HepG2 (cell line): ENCODE measurements around the gene RLN3. TPM values are rescaled to one million over a fixed set of nuclear protein-coding genes. Genes with fewer than 3 reads are reported as not detected.

Source experiments
- CENPX ChIP-seq: sonication (generic); formaldehyde crosslinking; IDR thresholded peaks from 2 replicates; pipeline ENCODE4 v1.9.0; 2021; ENCODE audit warnings: mild to moderate bottlenecking, missing genetic modification reagents, moderate library complexity
- CHCHD3 ChIP-seq: sonication (generic); formaldehyde crosslinking; IDR thresholded peaks from 2 replicates; pipeline ENCODE4 v1.8.0; 2022; ENCODE audit warnings: mild to moderate bottlenecking, missing genetic modification reagents, moderate library complexity
- EHMT2 ChIP-seq: fragments of 200-600 bp; sonication (generic); IDR thresholded peaks from 2 replicates; pipeline ENCODE4 v1.7.0; 2017; ENCODE audit warnings: antibody characterized with exemption, low read depth, low read length, borderline replicate concordance
- GPBP1L1 ChIP-seq: sonication (generic); formaldehyde crosslinking; IDR thresholded peaks from 2 replicates; pipeline ENCODE4 v1.5.0; 2020; ENCODE audit warnings: mild to moderate bottlenecking, missing genetic modification reagents
- SP5 ChIP-seq: IDR thresholded peaks from 2 replicates; pipeline ENCODE4 v1.6.1; 2016; ENCODE audit warnings: low read depth, borderline replicate concordance
- USF2 ChIP-seq, 2 experiments: sonication (generic) in 1 of 2; formaldehyde crosslinking in 1 of 2; IDR thresholded peaks; 2 replicates each; pipeline versions ENCODE4 v1.5.1 to v1.6.1; 2011 to 2020; ENCODE audit warnings: borderline replicate concordance in 1 of 2, low read depth in 1 of 2, low read length in 1 of 2, mild to moderate bottlenecking in 1 of 2, missing genetic modification reagents in 1 of 2, moderate library complexity in 1 of 2
- ZBTB46 ChIP-seq: sonication (generic); formaldehyde crosslinking; IDR thresholded peaks from 2 replicates; pipeline ENCODE4 v1.4.0; 2020; ENCODE audit warnings: mild to moderate bottlenecking, missing genetic modification reagents, borderline replicate concordance
- ZFAT ChIP-seq: sonication (generic); formaldehyde crosslinking; conservative IDR thresholded peaks from 2 replicates; pipeline ENCODE4 v1.8.1; 2023; ENCODE audit warnings: missing genetic modification reagents, inconsistent platforms
- ZNF230 ChIP-seq: sonication (generic); formaldehyde crosslinking; IDR thresholded peaks from 2 replicates; pipeline ENCODE4 v1.4.0; 2020; ENCODE audit warnings: mild to moderate bottlenecking, missing genetic modification reagents
- ZNF329 ChIP-seq: sonication (generic); formaldehyde crosslinking; IDR thresholded peaks from 2 replicates; pipeline ENCODE4 v1.9.0; 2021; ENCODE audit warnings: low read depth, mild to moderate bottlenecking, missing genetic modification reagents
- ZNF597 ChIP-seq: sonication (generic); formaldehyde crosslinking; IDR thresholded peaks from 2 replicates; pipeline ENCODE4 v1.5.0; 2020; ENCODE audit warnings: missing genetic modification reagents
- ZNF83 ChIP-seq: sonication (generic); formaldehyde crosslinking; IDR thresholded peaks from 2 replicates; pipeline ENCODE4 v1.4.0; 2020; ENCODE audit warnings: missing genetic modification reagents, mild to moderate bottlenecking, borderline replicate concordance
- polyA plus RNA-seq, 8 experiments: library from polyadenylated mRNA; depleted of rRNA in 3 of 8; stranded (reverse) in 7 of 8; unstranded in 1 of 8; fragments of >200 nt; fragmentation: Illumina TruSeq in 4 of 8; extraction: Trizol in 4 of 8; gene quantifications; 2 replicates each; pipeline versions ENCODE4 v1.2.1 to v1.2.3, GENCODE V29; 2011 to 2016; ENCODE audit warnings: low read depth in 4 of 8, missing spikeins in 1 of 8, mixed read lengths in 1 of 8; ENCODE audit not compliant: insufficient read depth in 1 of 8
- total RNA-seq, 5 experiments: library from RNA; depleted of rRNA; stranded (reverse); fragments of >200 nt; fragmentation: Illumina TruSeq; extraction: Trizol; gene quantifications; 2 replicates each; pipeline ENCODE4 v1.2.3, GENCODE V29; 2016; ENCODE audit warnings: low read depth in 1 of 5

The RLN3 gene
- total and polyA plus RNA-seq, 2 of the 13 experiments (the other 11 are each of a cell fraction or from before 2014, with no cell fraction given), result not detected

GRCh38 chr19:14006766-14007562 is 21.0 kb upstream of the RLN3 start (continued):
- TF ChIP-seq USF2 (IDR thresholded peaks at IDR 0.05; ENCODE audit: low read depth, low read length), result no peak
- TF ChIP-seq USF2 (CRISPR knock-in tag; IDR thresholded peaks at IDR 0.05; ENCODE audit: borderline replicate concordance), result 0 out of 2 replicates have a peak, but pooled peaks have one; percentile 6
- no peak for TF ChIP-seq ZNF230 (CRISPR knock-in tag)
- no peak for TF ChIP-seq SP5
- no peak for TF ChIP-seq ZBTB46 (CRISPR knock-in tag)
- no peak for TF ChIP-seq CENPX (CRISPR knock-in tag)
- no peak for TF ChIP-seq GPBP1L1 (CRISPR knock-in tag)
- no peak for TF ChIP-seq ZNF329 (CRISPR knock-in tag)
- no peak for TF ChIP-seq EHMT2
- TF ChIP-seq ZNF83 (CRISPR knock-in tag), result peak; percentile 78; the same call in 1 of the 2 replicates
- no peak for TF ChIP-seq CHCHD3 (CRISPR knock-in tag)
- TF ChIP-seq ZFAT (CRISPR knock-in tag), result no peak
- no peak for TF ChIP-seq ZNF597 (CRISPR knock-in tag)
